Esophagus mucosa (tissue), 1 donor: Measurements from ENCODE around the gene SIVA1. TPM values are rescaled to one million over a fixed set of nuclear protein-coding genes. Genes with fewer than 3 reads are reported as not detected.

Experiments
- ATAC-seq: fragments of 200-7000 bp; cut with Tn5 transposase; one replicate; pipeline ENCODE4 v1.9.1; 2020
- total RNA-seq: library from RNA; stranded (reverse); gene quantifications from one replicate; pipeline ENCODE4 v1.2.4, GENCODE V29; 2023
- donor health status: DM: yes; HTN: yes; CAD: no.

SIVA1 gene, protein sequence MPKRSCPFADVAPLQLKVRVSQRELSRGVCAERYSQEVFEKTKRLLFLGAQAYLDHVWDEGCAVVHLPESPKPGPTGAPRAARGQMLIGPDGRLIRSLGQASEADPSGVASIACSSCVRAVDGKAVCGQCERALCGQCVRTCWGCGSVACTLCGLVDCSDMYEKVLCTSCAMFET
- 51.6 TPM for total RNA-seq

DNA sequence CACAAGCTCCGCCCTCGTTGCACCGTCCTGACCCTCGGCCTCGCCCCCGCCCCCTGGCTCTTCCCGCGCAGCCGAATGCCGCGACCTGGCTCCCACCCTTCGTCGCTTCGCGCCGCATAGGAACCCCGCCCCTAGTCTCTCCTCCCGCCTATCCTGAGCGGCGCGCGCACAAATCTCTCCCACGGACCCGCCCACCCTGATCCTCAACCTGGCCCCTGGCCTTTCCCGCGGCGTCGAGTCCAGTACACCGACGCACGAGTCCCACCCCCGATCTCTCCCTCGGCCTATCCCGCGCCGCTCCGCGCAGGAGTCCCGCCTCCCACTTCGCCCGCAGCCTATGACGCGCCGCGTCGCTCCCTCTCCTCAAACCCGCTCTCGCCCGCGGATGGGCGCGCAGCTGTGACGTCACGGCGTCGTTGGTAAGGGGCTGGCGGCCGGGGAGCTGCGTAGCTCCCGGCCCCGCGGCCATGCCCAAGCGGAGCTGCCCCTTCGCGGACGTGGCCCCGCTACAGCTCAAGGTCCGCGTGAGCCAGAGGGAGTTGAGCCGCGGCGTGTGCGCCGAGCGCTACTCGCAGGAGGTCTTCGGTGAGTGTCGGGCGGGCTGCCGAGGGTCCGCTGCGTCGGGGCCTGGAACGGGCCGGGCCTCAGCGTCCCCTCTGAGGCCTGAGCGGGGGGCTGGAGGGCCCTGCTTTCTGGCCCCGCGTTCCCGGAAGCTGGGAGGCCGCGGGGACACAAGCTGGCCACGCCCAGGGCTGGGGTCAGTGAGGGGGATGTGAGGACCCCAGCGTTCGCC is at the start of gene SIVA1:
SIVA1 (plus strand) TSS at position 413 of the 793 bp plus-strand sequence; CDS start at position 468, 55 bp downstream.
- peak; percentile 95 for ATAC-seq

DNA sequence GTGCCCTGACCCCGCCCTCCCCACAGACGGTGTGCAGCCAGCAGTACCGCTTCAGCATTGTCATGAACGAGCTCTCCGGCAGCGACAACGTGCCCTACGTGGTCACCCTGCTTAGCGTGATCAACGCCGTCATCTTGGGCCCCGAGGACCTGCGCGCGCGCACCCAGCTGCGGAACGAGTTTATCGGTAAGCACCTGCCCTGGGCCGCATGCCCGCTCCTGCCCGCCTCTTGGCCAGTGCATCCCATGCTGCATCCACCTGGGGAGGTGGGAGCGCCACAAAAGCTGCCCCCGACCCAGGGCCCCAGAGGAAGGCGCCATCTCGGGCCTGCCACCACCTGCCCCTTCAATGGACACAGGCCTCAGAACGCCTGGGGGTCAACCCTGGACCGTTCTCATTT is 49.7 kb upstream of the SIVA1 start:
- no peak for ATAC-seq

DNA sequence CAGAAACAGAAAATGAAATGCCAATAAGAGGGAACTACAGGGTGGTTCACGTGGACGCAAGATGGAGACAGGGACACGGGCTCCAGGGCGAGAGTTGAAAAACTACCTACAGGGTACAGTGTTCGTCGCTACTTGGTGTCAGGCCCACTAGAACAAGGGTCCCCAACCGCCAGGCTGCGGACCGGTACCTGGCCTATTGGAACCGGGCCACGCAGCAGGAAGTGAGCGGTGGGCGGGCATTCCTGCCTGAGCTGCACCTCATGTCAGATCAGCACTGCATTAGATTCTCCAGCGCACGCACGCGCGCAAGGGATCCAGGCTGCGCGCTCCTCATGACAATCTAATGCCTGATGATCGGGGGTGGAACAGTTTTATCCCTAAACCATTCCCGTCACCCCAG is 48.7 kb upstream of the SIVA1 start:
- no peak for ATAC-seq

DNA sequence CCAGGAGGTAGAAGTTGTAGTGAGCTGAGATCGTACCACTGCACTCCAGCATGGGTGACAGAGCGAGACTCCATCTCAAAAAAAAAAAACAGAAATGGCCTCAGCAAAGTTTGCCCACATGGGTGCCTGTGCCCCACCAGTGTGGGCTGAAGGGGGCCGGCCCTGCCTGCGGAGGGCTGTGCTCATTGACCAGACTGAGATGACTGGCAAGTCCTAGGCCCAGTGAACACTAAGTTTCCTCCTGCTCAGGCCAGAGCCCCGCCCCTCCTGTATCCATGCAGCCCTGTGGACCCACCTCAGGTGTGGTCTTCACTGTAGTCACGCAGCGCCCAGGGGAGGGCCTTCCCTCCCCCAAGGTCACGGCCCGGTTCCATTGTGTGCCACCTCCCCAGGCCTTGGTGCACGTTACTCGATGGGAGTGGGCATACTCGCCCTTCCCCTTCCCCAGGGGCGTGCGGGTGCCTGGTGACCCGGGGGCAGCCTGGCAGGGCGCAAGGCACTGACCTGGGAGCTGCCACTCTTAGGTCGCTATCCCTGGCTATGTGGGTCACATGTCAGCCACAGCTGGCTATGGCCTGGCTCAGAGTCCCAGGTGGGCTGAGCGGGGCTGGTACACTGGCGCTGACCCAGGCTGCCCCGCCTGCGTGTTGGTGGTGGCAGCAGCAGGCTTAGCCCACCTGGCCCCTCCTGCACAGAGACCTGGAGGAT is 47.5 kb upstream of the SIVA1 start:
- no peak for ATAC-seq

DNA sequence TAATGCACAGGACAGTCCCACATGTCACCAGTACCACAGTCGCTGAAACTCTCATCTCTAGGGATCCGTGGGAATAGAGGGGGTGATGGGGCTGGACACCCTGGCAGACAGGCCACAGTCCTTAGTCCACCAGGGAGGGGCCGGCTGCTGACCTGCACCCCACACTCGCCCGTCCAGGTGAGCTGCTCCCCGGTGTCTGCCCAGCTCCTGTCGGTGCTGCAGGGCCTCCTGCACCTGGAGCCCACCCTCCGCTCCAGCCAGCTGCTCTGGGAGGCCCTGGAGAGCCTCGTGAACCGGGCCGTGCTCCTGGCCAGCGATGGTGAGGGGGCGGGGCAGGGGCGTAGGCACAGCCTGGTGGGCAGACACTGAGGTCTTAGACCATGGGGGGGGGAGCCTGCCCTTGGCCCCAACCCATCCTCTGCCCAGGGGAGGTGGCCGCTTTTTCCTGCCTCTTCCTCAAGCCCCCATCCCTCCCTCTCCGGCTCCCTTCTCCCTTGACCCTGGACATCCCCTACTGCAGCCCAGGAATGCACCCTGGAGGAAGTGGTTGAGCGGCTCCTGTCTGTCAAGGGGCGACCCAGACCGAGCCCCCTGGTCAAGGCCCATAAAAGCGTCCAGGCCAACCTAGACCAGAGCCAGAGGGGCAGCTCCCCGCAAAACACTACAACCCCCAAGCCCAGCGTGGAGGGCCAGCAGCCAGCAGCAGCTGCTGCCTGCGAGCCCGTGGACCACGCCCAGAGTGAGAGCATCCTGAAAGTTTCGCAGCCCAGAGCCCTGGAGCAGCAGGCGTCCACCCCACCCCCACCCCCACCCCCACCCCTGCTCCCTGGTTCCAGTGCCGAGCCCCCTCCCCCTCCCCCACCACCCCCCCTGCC is 46.0 kb upstream of the SIVA1 start:
- ATAC-seq, result no peak

DNA sequence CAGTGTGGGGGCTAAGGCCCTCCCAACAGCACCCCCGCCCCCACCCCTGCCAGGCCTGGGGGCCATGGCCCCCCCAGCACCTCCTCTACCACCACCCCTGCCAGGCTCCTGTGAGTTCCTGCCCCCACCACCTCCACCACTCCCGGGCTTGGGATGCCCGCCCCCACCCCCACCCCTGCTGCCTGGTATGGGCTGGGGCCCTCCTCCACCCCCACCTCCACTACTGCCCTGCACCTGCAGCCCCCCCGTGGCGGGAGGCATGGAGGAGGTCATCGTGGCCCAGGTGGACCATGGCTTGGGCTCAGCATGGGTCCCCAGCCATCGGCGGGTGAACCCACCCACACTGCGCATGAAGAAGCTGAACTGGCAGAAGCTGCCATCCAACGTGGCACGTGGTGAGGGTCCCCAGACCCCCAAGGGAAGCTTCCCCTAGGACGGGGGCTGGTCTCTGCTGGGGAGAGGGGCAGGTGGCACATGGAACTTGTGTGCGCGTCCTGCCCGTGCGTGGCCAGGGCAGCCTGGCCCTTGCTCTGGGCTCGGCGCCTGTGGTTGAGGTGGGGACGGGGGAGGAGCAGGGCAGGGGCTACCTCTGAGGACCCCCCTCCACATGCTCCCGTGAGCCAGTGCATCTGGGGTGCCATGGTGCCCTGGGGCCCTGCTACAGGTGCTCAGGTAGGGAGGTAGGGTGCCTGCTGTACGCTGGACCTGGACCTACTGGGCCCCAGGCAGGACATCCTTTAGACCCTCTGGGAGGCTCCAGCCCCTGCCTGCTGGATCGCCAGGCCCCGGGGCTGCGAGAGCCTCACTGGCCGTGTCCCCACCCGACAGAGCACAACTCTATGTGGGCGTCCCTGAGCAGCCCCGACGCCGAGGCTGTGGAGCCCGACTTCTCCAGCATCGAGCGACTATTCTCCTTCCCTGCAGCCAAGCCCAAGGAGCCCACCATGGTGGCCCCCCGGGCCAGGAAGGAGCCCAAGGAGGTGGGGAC is 45.0 kb upstream of the SIVA1 start:
- peak; percentile 5 for ATAC-seq

DNA sequence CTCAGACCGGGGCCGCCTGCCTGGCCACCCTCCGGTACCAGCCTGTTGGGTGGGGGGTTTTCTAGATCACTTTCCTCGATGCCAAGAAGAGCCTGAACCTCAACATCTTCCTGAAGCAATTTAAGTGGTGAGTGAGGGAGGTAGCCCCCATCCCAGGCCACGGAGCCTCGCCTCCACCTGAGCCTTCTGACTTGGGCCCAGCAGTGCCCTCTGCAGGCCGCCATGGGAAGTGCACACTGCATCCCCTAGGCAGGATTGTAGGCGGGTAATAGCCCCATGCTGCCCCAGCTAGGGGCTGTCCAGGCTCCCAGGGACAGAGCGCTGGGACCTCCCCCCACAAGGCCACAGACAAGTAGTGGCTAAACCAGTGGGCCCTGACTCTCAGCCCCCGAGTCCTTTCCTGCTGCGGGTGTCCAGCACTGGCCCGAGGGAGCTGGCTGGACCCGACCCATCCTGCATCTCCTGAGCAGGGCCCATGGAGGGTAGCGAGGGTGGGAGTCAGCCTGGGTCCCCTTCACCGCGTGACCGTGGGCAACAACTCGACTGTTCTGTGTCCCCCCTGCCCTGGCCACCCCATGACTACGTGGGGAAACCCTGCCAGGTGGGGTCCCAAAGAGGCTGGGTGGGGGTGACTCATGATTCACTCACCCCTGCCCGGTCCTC is 44.2 kb upstream of the SIVA1 start:
- ATAC-seq, result peak; percentile 77

DNA sequence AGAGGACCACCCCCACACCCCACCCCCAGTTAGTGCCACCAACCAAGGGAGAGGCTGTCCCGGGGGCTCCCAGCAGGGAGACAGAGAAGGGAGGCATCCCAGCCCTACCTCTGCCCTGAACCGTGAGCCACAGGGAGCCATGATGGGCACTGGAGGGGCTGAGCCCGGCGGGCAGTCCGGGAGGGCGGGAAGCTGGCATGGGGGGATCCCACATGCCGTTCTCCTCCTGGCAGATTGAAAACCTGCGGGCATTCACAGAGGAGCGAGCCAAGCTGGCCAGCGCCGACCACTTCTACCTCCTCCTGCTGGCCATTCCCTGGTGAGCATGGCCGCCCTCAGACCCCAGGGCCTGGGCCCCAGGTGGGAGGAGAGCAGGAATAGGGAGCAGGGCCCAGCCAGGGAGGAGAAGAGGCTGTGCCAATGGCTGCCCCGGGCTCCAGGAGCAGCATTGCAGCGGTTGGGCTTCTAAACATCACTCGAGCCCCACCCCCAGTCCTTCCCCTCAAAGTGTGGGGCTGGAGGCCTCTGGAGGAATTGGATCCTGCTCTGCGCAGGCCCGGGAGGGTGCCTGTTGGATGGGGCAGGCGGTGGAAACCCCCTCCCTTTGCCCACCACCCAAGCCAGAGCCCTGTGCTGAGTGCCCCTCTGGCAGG is 43.4 kb upstream of the SIVA1 start:
- ATAC-seq, result no peak

DNA sequence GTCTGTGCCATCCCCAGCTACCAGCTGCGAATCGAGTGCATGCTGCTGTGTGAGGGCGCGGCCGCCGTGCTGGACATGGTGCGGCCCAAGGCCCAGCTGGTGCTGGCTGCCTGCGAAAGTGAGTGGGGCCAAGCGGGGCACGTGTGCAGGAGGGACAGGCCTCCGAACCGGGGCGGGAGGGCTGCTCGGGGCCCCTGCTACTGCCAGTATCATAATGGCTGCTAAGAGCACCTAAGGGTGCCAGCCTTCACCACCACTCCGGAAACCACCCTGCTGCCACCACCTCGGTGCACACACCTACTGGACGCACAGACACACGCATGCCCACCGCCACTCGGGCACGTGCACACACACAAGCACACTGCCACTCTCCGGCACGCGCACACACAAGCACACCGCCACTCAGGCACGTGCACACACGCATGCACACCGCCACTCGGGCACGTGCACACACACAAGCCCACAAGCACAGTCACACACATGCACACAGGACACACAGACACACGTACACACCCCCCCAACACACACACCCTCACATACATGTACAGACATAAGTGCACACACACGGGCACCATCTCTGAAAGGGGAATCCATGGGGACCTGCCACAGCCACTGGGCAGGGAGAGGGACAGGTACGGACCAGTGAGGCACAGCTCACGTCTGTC is 42.7 kb upstream of the SIVA1 start:
- ATAC-seq, result no peak

DNA sequence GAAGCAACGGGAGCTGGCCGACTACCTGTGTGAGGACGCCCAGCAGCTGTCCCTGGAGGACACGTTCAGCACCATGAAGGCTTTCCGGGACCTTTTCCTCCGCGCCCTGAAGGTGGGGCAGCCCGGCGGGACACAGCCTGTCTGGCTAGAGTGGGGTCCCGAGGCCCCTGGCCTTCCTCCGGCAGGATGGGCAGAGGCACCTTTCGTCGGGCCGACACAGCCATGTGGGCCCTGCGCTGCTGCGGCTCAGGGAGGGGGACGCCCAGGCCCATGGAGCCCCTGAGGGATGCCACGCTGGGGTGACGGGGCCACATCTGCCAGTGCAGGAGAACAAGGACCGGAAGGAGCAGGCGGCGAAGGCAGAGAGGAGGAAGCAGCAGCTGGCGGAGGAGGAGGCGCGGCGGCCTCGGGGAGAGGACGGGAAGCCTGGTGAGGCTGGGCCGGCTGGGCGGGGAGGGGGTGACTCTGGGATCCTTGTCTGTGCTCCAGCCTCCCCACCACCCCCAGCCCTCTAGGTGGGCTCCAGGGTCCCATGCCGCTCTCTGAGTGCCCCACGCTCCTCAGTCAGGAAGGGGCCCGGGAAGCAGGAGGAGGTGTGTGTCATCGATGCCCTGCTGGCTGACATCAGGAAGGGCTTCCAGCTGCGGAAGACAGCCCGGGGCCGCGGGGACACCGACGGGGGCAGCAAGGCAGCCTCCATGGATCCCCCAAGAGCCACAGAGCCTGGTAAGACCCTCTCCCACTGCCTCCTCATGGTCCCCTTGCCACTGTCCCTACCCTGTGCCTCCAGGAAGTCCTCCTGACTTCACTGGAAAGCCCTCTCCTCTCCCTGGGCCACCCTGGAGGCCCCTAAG is 39.8 kb upstream of the SIVA1 start:
- no peak for ATAC-seq

DNA sequence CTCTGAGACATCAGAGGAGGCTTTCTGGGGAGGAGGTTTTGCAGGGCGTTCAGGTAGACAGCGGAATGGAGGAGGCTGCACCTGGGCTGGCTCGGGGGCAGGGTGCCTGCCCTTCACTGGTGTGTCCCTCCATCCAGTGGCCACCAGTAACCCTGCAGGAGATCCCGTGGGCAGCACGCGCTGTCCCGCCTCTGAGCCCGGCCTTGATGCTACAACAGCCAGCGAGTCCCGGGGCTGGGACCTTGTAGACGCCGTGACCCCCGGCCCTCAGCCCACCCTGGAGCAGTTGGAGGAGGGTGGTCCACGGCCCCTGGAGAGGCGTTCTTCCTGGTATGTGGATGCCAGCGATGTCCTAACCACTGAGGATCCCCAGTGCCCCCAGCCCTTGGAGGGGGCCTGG is 38.9 kb upstream of the SIVA1 start:
- no peak for ATAC-seq

DNA sequence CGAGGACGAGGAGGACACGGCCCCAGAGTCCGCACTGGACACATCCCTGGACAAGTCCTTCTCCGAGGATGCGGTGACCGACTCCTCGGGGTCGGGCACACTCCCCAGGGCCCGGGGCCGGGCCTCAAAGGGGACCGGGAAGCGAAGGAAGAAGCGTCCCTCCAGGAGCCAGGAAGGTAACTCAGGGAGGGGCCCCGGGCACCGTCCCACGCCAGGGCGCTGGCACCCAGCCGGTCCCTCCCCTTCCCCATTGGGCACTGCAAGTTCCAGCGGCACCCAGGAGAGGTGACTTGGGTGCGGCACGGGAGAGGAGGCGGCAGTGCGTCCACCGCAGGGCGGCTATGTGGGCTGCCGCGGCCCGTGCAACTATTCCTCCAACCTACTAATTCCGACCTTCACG is 38.3 kb upstream of the SIVA1 start:
- no peak for ATAC-seq

DNA sequence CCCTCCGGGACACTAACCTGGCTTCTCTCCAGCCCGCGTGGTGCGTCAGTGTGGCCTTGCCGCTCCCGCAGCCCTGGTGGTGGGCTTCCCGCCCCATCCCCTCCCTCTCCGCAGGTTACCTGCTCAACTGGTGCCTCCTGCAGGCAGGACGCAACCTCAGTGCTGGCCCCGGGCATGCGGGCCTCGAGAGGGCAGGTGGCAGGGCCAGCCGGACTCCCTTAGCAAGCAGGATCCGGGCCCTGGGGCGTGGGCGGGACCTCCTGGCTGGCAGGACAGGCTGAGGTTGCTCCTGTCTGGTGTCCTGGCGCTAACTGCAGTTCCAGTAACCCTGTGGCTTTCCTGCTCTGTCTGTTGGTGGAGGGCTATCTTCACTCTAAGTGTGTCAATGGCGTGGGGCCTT is 37.5 kb upstream of the SIVA1 start:
- peak; percentile 23 for ATAC-seq

DNA sequence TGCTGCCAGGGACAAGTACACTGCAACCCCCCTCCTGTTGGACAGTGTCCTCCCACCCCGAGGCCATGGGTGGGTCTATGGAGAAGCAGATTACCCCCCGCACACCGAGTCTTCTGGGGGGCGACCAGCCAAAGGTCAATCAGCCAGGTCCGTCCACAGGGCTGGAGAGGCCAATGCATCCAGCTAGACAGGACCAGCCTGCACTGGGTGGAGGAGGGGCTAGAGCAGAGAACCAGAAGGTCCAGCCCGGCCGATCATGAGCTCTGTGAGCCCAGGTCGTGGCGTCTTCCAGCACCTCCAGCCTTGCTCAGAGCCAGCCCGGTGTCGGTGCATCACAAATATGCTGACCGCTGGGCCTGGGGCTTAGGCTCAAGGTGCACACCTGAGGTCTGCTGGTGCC is 37.1 kb upstream of the SIVA1 start:
- ATAC-seq, result peak; percentile 22

DNA sequence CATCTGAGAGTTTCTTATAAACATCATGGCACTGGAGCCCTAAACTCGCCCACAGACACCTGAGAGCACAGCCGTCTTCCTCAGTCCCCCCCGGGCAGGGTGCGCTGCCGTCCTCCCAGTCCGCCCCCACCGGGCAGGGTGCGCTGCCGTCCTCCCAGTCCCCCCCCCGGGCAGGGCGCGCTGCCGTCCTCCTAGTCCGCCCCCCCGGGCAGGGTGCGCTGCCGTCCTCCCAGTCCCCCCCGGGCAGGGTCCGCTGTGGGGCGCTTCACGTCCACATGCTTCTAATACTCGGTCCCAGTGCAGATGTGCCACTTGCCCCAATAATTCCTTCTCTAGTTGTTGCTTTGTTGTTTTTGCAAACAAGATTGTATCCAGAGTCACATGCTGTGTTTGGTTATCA is 35.8 kb upstream of the SIVA1 start:
- no peak for ATAC-seq

DNA sequence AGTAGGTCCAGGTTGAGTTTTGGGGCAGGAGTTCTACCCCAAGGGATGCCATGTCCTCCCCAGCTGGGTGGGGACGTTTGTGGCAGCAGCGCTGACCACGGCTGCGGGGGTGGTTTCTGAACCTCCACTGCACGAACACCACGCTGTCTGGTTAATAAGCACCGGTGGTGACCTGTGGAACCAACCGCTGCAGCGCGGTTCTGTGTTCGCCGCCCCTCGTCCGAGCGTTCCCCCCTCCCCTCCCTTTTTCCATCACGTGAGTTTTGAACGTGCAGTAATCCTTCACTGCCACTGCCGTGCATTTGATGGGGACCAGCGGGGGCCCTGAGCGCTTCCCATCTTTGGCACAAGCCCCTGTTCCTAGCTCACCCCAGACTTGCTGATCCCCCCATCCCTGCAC is 35.3 kb upstream of the SIVA1 start:
- no peak for ATAC-seq

DNA sequence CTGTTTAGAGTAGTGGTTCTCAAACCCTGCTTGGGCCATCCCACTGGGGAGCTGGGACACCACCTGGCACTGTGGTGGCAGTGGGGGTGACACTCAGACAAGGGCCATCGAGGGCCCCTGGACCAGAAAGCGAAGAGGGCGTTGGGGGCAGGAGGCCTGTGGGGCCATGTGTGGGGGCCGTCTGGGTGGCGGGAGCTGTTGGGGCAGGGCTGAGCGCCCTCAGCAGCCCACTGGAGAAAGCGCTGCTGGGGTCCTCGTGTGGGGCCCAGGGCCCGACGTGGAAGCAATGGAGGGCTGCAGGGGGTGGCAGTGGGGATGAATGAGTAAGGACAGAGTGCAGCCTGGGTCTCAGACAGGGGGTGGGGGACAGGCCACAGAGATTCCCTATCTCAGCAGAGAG is 34.8 kb upstream of the SIVA1 start:
- ATAC-seq, result no peak

DNA sequence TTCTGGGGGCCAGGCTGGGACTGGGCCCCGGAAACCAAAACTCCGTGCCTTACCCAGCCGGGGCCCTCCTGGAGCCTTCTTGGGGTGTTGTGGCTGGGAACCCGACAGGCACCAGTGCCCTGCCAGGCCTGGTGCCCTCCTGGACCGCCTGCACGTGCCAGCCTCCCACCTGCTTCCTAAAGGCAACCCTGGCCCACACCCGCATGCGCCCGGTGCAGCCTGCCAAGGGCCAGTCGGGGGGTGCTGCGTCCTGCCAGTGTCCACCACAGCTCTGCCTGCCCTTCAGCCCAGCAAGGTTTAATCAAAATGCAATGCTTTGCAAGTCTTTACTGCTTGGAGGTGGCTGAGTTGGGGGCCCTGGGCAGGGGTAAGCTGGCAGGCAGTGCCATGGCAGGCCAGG is 34.1 kb upstream of the SIVA1 start:
- ATAC-seq, result no peak

DNA sequence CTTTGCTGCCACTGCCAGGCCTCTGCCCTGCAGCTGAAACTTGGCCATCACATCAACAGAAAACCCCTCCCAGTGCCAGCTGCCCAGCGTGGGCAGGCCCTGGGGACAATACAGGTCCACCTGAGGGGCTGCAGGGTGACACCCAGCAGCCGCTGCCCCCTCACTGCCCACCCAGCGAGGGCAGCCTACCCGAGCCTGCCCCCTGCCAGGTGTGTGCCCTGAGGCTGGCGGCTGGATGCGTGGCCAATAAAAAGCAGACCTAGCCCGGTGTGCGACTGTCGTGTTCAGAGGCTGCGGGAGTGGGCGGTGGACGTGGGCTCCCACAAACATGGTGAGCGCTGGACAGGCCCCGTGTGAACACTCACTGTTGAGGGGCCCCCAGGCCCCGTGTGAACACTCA is 33.6 kb upstream of the SIVA1 start:
- no peak for ATAC-seq
